HUES6 (cell line): ENCODE data around the gene TERC.
A peak's percentile ranks its signal among the peaks of the same experiment; 100 is the strongest.

Experiments used
- H3K27ac ChIP-seq: 2 replicates; pipeline ENCODE4 v1.7.0; 2013; ENCODE audit warnings: low read depth, mild to moderate bottlenecking, low read length, inconsistent platforms
- H3K27me3 ChIP-seq: 2 replicates; pipeline ENCODE4 v1.6.1; 2013; ENCODE audit warnings: low read length; ENCODE audit not compliant: control insufficient read depth, insufficient read depth
- H3K36me3 ChIP-seq: 2 replicates; pipeline ENCODE4 v1.6.1; 2013; ENCODE audit warnings: low read length; ENCODE audit not compliant: control insufficient read depth, insufficient read depth
- H3K4me1 ChIP-seq: 2 replicates; pipeline ENCODE4 v1.6.1; 2013; ENCODE audit warnings: low read length; ENCODE audit not compliant: control insufficient read depth, insufficient read depth
- H3K4me3 ChIP-seq: 2 replicates; pipeline ENCODE4 v1.5.1; 2013; ENCODE audit warnings: low read depth, low read length
- H3K9ac ChIP-seq: one replicate; pipeline ENCODE4 v1.6.1; 2013; ENCODE audit warnings: mild to moderate bottlenecking, low read length
- H3K9me3 ChIP-seq: 2 replicates; pipeline ENCODE4 v1.6.1; 2013; ENCODE audit warnings: low read depth, low read length; ENCODE audit not compliant: control insufficient read depth, insufficient read depth

TERC gene

DNA sequence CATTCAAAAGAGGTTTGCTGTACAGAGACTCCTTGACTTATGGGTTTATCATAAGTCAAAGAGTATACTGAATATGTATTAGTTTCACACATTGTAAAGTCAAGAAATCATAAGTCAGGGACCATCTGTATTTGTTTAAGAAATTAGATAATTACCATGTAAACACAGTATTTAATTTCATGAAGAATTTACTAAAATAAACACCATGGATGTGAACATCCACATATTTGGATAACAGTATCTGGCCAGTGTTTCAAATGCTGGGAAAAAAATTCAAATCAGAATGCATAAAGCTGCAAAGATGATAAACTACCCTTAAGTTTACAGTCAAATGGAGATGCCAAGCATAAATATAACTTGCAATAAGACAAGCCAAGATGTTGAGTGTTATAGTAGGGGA is 25.4 kb upstream of the TERC start:
- H3K27me3 ChIP-seq = no peaks in the 10 kb centered on the region
- no peak overlapping the region for H3K9ac ChIP-seq
- no peaks in the 10 kb centered on the region for H3K9me3 ChIP-seq
- H3K36me3 ChIP-seq = peaks cover 57% of the 10 kb centered on the region
- no peak overlapping the region for H3K27ac ChIP-seq
- no peak overlapping the region for H3K4me3 ChIP-seq
- peaks cover 6% of the 10 kb centered on the region; the same call in 1 of the 2 replicates for H3K4me1 ChIP-seq

DNA sequence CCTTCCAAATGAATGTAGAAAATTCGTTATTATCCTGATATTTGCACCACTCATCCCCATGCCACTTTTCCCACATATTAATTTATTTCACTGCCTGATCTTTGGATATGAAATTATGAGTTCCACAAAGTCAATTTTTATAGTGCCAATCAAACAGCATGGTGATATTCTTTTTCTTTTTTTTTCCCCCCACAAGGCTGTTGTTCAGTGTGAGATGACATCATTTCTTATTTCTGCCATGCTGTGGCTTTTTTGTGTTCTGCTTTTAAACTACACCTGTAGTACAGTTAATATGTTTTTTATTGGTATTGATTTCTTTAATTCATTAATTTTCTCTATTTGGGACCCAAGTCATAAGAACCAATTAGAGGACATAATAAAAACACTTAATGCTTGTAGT is 22.9 kb upstream of the TERC start:
- no peaks in the 10 kb centered on the region for H3K27me3 ChIP-seq
- peaks cover 6% of the 10 kb centered on the region; the same call in 1 of the 2 replicates for H3K4me1 ChIP-seq
- no peak overlapping the region for H3K27ac ChIP-seq
- H3K4me3 ChIP-seq = no peak overlapping the region
- H3K36me3 ChIP-seq = peaks cover 78% of the 10 kb centered on the region
- H3K9ac ChIP-seq = no peak overlapping the region
- no peaks in the 10 kb centered on the region for H3K9me3 ChIP-seq

DNA sequence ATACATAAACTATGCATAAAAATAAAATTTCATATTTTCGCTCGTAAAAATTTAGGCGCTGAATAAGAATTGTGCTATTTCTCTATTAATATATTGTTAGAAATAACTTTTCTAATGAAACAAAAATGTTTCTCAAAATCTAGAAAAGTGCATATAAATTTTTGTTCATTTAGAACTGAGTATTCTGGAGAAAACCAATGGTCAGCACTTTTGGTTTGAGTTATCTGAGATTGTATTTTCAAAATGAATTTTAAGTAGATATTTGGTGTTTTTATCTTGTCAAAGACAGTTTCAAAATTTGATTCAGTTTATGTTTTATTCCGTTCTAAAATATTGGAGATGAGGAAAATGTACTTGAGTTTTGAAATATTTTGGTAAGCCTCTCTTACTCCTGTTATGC is 22.3 kb upstream of the TERC start:
- Histone ChIP-seq H3K9ac (no peak overlapping the region), H3K9me3 (no peaks in the 10 kb centered on the region), H3K4me1 (peaks cover 6% of the 10 kb centered on the region; the same call in 1 of the 2 replicates), H3K27ac (no peak overlapping the region), H3K36me3 (peaks cover 79% of the 10 kb centered on the region), H3K4me3 (no peak overlapping the region), H3K27me3 (no peaks in the 10 kb centered on the region)

DNA sequence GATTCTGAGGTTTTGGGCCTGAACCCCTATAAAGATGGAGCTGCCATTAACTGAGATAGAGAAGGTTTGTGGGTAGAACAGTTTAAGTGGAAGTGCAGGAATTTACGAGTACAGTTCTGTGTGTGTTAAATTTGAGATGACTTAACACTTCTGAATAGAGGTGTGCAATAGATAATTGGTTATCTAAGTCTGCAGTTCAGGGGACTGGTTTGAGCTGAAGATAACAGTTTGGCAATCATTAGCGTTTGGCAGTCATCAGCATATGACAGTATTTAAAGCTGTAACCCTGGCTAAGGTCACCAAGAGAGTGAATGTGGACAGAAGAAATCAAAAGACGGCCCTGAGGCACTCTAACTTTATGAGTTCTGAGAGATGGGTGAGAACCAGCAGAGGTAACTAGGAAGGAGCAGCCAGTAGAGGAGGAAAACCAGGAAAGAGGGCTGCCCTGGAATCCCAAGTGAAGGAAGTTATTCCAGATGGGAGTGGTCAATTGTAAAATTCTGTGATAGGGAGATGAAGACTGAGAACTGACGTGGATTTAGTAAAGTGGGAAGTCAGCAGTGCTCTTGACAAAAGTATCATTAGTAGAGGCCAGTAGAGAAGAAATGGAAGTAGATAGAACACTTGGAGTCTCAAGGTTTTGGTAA is 16.5 kb upstream of the TERC start:
- Histone ChIP-seq H3K9me3 (no peaks in the 10 kb centered on the region), H3K36me3 (peaks cover 94% of the 10 kb centered on the region), H3K9ac (no peak overlapping the region), H3K4me1 (peaks cover under 1% of the 10 kb centered on the region; the same call in 1 of the 2 replicates), H3K27ac (no peak overlapping the region), H3K4me3 (no peak overlapping the region), H3K27me3 (no peaks in the 10 kb centered on the region)

DNA sequence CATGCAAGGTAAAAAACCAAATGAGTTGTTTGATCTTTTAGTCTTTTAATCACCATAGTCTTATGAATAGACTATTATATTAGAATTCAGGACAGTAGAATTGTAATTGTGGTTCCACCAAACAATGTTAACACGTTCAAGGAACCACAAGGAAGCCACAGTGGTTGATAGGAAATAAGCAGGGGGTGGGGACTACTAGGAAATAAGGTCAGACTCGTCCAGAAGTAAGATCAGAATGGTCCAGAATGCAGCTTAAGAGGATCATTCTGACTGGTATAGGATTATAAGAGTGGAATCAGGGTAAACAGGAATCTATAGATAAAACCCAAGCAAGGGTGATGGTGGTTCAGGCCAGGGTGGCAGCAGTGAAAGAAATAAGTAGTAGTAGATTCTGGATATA is 15.9 kb upstream of the TERC start:
- Histone ChIP-seq H3K9ac (no peak overlapping the region), H3K27me3 (no peaks in the 10 kb centered on the region), H3K4me1 (peaks cover 4% of the 10 kb centered on the region; the same call in 1 of the 2 replicates), H3K36me3 (peaks cover 93% of the 10 kb centered on the region), H3K9me3 (no peaks in the 10 kb centered on the region), H3K27ac (no peak overlapping the region), H3K4me3 (no peak overlapping the region)

DNA sequence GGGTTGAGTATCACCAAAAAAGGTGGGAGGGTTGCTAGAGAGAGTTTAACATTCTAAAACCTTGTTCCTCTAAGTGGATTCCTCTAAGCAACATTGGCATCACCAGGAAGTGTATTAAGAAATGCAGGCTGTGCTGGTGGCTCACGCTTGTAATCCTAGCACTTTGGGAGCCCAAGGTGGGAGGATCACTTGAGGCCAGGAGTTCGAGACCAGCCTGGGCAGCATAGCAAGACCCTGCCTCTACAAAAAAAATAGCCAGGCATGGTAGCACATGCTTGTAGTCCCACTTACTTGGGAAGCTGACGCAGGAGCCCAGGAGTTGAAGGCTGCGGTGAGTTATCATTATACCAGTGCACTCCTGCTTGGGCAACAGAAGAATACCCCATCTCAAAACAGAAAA is 13.0 kb upstream of the TERC start:
- no peaks in the 10 kb centered on the region for H3K27me3 ChIP-seq
- H3K4me1 ChIP-seq = peaks cover 18% of the 10 kb centered on the region
- no peak overlapping the region for H3K9ac ChIP-seq
- no peaks in the 10 kb centered on the region for H3K9me3 ChIP-seq
- peaks cover 80% of the 10 kb centered on the region for H3K36me3 ChIP-seq
- H3K4me3 ChIP-seq = no peak overlapping the region
- H3K27ac ChIP-seq = no peak overlapping the region

DNA sequence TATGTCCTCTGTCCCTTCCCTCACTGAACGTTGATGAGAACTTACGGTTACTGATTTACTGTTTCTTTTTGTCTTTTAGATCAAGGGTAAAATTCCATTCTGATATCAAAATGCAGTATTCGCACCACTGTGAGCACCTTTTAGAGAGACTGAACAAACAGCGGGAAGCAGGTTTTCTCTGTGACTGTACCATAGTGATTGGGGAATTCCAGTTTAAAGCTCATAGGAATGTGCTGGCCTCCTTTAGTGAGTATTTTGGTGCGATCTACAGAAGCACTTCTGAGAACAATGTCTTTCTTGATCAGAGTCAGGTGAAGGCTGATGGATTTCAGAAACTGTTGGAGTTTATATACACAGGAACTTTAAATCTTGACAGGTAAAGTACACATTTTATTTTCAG is 9.3 kb upstream of the TERC start:
- Histone ChIP-seq H3K27ac (no peak overlapping the region; the same call in 1 of the 2 replicates), H3K9ac (no peak overlapping the region), H3K9me3 (no peaks in the 10 kb centered on the region), H3K36me3 (peaks cover 44% of the 10 kb centered on the region), H3K27me3 (no peaks in the 10 kb centered on the region), H3K4me1 (peaks cover 18% of the 10 kb centered on the region), H3K4me3 (peak overlapping the region; percentile 91)

DNA sequence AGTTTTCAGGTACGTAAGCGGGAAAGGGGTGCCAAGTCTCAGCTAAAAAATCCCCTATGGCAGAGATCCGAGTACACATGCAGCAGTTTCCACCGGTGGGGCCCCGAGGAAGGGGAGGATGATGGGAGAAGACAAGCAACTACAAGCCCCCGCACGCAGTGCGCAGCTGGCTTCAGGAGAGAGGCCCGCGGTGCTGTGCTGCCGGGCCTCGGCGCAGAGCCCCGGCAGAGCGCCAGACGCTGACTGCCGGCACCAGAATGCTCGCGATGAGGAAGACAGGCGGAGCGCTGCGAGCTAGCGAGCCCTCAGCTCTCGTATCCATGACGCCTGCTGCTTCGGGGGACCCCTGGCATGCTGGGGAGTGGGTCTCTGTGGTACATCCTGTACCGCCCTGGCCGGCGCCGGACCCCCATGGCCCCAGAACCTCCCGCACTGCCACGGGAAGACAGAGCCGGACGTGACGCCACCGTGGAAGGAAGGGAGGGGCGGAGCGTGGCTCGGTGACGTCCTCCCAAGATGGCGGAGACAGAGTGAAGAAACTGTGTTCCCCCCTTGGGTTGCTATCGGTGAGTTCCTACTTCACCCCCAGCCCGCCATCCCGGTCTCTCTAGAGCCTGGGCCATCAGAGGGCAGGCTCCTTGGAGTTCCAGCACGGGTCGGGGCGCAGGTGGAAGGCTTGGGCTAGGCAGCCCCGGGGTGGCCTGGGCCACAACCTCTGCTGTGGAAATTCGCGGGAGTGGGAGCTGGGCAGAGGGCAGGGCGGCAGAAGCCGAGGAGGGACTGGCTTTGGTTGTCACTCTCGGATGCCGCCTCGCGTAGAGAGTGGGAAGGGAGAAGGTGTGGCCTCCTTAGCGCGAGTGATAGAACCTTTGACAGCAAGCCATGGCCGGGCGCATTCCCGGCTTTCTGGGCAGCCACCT is 8.3 kb upstream of the TERC start, which contains the start of gene MYNN:
Gene MYNN, plus strand, starts transcription at position 500 of the 920 bp plus-strand sequence. CDS start 900 bp downstream, outside the sequence.
- Histone ChIP-seq H3K36me3 (peaks cover 34% of the 10 kb centered on the region), H3K4me3 (peak within 1 kb of the TSS; percentile 91), H3K4me1 (peaks cover 18% of the 10 kb centered on the region), H3K9ac (peak within 1 kb of the TSS; percentile 93), H3K27me3 (no peaks in the 10 kb centered on the region), H3K27ac (peak within 1 kb of the TSS; percentile 86), H3K9me3 (no peaks in the 10 kb centered on the region)

DNA sequence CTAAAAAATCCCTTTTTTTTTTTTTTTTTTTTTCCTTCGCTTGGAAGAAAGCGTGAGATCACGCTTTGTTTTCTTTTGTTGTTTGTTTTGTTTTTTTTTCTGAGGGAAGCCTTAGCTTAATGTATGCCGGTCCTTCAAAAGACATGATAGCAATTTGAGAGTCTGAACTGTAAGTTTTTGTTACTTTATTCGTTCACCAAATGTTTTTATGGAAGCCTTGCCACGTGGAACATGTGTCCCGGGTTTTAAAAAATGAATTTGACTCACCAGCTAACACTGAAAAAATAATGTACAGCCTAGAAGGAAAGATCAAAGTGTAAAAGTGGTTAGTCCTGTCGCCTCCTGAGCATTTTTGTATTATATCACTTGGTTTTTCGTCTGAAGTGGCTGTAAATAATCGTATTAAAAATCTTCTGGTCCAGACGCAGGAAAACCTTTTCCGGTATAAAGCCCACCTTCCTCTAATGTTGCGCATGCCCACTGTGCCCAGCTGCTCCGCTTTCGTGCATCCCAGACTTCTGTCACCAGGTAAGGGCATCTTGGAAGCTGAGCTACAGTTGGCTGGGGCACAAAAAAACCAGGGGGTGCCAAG is 7.5 kb upstream of the TERC start:
- Histone ChIP-seq H3K9ac (peak overlapping the region; percentile 93), H3K4me1 (peaks cover 18% of the 10 kb centered on the region), H3K4me3 (peak overlapping the region; percentile 91), H3K27ac (peak overlapping the region; percentile 86), H3K36me3 (peaks cover 27% of the 10 kb centered on the region), H3K27me3 (no peaks in the 10 kb centered on the region), H3K9me3 (no peaks in the 10 kb centered on the region)

DNA sequence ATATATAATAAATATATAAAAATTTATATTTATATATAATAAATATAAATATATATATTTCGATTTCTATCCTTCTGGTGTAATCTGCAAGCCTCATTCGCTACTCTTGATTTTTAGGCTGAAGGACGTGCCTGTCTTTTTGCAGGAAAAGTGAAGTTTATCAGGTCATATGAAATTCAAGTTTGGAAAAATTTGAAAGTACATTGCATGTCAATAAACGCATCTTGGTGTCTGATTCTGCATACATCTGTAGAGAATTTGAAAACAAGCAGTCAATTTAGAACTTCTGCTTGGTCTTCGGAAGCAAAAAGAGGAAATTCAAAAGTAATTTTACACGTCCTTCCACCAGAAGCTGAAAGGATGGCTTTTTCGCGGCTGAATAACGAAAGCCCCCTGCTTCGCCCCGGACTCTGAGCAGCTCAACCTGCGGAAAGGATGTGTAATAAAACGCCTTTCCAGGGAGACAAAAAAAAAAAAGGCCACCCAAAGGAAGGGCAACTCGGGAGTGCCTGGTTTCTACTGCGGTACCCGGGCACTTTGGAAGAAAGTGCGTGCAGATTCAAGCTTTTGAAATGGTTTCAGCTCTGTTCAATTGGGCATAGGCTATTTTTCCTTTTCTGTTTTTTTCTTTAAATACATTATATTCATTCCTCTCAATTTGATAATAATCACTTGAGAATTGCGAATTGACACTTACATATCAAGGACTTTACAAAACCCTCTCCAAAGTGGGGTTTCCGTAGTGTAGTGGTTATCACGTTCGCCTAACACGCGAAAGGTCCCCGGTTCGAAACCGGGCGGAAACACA is 6.8 kb upstream of the TERC start:
- Histone ChIP-seq H3K9ac (peak overlapping the region; percentile 93), H3K4me3 (peak overlapping the region; percentile 91), H3K9me3 (no peaks in the 10 kb centered on the region), H3K36me3 (peaks cover 20% of the 10 kb centered on the region), H3K27ac (peak overlapping the region; percentile 30; the same call in 1 of the 2 replicates), H3K4me1 (peaks cover 18% of the 10 kb centered on the region), H3K27me3 (no peaks in the 10 kb centered on the region)
